ENCODE results near the gene HS2ST1.

HS2ST1 gene

DNA sequence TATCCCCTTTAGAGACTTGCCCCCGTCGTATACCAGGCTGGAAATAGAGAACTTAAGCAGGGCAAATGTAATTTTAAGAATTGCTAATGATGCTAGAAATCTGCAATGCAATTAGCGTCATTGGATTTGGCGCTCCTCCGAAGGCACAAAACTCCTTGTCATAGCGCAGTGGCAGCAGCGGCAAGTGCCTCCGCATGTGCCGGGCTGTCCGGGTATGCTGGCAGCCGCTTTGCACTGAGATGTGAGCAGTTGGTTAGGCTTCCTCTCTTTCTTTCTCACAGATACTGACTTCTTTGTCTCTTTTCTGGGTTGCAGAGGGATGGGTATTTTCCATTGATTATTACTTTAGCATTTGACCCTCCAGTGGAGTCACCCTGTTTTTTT is 220.9 kb downstream of the HS2ST1 start:
- H3K27ac ChIP-seq (ENCODE audit: low read depth, low read length), result no peak overlapping the region
- H3K4me1 ChIP-seq (ENCODE audit: control insufficient read depth, insufficient read depth, low read length), result peaks cover 22% of the 10 kb centered on the region
- H3K36me3 ChIP-seq (ENCODE audit: control insufficient read depth, insufficient read depth, low read length), result no peaks in the 10 kb centered on the region
- H3K9ac ChIP-seq (ENCODE audit: low read length), result no peak overlapping the region
- H3K4me3 ChIP-seq (ENCODE audit: low read depth, low read length), result no peak overlapping the region
- H3K9me3 ChIP-seq (ENCODE audit: control insufficient read depth, insufficient read depth, low read depth, low read length), result no peaks in the 10 kb centered on the region
- H3K27me3 ChIP-seq (ENCODE audit: control insufficient read depth, insufficient read depth, low read length), result peaks cover 20% of the 10 kb centered on the region

DNA sequence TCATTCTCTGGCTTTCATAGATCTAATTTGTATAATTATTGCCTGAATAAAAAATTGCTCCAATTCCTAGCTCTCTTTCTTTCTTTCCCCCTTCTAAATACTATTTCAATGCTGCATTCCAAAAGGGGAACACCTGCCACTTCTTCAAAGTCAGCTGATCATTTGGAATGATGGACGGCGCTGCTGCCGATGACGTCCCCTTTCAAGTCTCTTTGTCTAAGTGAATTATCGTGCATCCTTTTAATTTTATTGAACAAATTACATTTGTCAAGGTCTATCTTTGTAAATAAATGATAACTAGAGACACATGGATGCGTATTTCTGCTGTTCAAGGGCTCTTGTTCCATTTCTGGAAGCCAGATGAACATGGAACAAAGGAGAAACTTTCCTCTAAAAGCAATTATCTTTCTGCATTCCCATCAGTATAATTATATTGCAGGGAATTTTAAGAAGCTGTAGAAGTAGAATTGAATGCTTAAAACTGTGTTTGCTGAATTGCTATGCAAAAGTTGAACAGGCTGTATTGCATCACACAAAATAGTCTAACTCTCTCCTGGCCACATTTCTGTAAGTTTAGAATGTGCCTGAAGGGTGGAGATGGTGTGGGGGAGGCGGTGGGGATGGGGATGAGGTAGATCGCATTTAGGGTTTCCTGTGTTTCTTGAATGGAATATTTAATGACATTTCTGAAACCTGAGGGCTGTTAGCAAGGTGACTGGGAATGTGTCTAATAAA is 222.3 kb downstream of the HS2ST1 start:
- H3K4me3 ChIP-seq (ENCODE audit: low read depth, low read length), result no peak overlapping the region
- no peaks in the 10 kb centered on the region for H3K36me3 ChIP-seq (ENCODE audit: control insufficient read depth, insufficient read depth, low read length)
- no peak overlapping the region for H3K27ac ChIP-seq (ENCODE audit: low read depth, low read length)
- no peak overlapping the region for H3K9ac ChIP-seq (ENCODE audit: low read length)
- no peaks in the 10 kb centered on the region for H3K9me3 ChIP-seq (ENCODE audit: control insufficient read depth, insufficient read depth, low read depth, low read length)
- H3K4me1 ChIP-seq (ENCODE audit: control insufficient read depth, insufficient read depth, low read length), result peaks cover 22% of the 10 kb centered on the region
- H3K27me3 ChIP-seq (ENCODE audit: control insufficient read depth, insufficient read depth, low read length), result peaks cover 20% of the 10 kb centered on the region

DNA sequence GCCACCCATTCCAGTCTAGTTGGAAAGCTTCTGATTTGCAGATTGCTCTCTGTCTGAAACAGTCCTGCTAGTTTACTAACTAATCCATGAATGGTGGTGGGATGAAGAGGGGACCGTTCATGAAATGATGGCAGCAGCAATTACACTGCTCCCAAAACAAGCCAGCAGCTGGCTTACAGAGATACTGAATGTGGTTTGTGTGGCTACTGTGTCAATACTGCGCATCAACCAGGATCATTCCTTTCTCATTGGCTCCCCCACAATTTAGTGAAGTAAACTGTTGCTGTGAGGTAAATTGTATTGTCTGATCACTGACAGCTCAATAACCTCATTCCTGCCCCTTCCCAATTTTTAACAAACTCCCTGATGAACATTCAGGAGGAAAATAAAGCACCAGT is 222.9 kb downstream of the HS2ST1 start:
- H3K9ac ChIP-seq (ENCODE audit: low read length), result no peak overlapping the region

DNA sequence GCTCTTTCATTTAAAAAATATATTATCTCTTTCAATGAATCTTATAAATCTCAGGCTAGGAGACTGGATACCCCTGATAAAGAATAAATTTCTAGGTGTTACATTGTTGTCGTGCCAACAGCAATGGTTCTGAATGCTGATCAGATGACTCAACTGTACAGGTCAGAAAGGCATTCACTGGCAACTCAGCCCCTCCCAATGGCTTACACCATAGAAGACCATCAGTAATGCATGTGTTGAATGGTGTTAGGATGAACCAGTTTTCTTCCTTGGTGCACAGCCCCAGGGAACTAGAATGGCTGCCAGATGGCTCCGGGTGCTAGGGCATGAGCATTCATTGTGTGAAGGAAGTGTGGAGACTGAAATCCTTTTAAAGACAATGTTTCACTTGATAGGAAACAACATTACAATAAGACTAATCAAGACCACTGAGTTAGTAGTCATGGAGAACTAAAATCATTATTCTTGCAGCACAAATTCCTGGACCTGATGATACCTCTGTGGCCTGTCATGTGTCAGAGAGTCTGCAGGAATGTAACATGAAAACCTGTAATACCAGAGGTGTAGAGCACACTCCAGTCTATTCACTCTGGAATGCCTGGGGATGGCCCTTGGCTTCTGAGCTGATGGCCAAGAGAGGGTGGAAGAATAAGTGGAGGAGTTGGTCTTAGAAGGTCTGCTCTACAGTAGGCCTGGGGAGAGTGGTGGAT is 226.6 kb downstream of the HS2ST1 start:
- no peak overlapping the region for H3K27ac ChIP-seq (ENCODE audit: low read depth, low read length)
- no peaks in the 10 kb centered on the region; the same call in 1 of the 2 replicates for H3K9me3 ChIP-seq (ENCODE audit: control insufficient read depth, insufficient read depth, low read depth, low read length)
- peaks cover 4% of the 10 kb centered on the region; the same call in 1 of the 2 replicates for H3K27me3 ChIP-seq (ENCODE audit: control insufficient read depth, insufficient read depth, low read length)
- H3K4me1 ChIP-seq (ENCODE audit: control insufficient read depth, insufficient read depth, low read length), result no peaks in the 10 kb centered on the region
- H3K4me3 ChIP-seq (ENCODE audit: low read depth, low read length), result no peak overlapping the region
- no peaks in the 10 kb centered on the region for H3K36me3 ChIP-seq (ENCODE audit: control insufficient read depth, insufficient read depth, low read length)
- H3K9ac ChIP-seq (ENCODE audit: low read length), result no peak overlapping the region

More for the DNA sequence above, 222.9 kb downstream of the HS2ST1 start:
- Histone ChIP-seq H3K4me1 (ENCODE audit: control insufficient read depth, insufficient read depth, low read length) (peaks cover 22% of the 10 kb centered on the region), H3K4me3 (ENCODE audit: low read depth, low read length) (no peak overlapping the region), H3K36me3 (ENCODE audit: control insufficient read depth, insufficient read depth, low read length) (no peaks in the 10 kb centered on the region), H3K27ac (ENCODE audit: low read depth, low read length) (no peak overlapping the region), H3K9me3 (ENCODE audit: control insufficient read depth, insufficient read depth, low read depth, low read length) (no peaks in the 10 kb centered on the region), H3K27me3 (ENCODE audit: control insufficient read depth, insufficient read depth, low read length) (peaks cover 16% of the 10 kb centered on the region)

DNA sequence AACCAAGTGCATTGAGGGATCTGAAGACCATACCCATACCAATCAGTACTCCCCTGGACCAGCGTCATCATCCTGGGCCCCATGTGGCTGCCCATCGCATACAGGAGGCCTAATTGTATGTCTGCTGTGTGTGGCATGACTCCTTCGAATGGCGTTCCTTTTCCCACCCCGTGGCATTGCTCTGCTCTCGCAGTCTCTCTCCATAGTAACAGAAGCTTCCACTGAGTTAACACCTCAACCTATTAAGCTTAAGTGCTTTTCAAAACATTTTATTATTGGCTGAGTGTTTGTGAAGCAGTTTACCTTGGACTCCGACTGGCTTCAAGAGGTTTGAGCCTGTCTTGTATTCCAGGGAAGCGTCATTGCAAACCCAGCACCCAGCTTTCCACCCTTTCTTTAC is 227.1 kb downstream of the HS2ST1 start:
- H3K27me3 ChIP-seq (ENCODE audit: control insufficient read depth, insufficient read depth, low read length), result peaks cover 4% of the 10 kb centered on the region; the same call in 1 of the 2 replicates
- no peak overlapping the region for H3K27ac ChIP-seq (ENCODE audit: low read depth, low read length)

DNA sequence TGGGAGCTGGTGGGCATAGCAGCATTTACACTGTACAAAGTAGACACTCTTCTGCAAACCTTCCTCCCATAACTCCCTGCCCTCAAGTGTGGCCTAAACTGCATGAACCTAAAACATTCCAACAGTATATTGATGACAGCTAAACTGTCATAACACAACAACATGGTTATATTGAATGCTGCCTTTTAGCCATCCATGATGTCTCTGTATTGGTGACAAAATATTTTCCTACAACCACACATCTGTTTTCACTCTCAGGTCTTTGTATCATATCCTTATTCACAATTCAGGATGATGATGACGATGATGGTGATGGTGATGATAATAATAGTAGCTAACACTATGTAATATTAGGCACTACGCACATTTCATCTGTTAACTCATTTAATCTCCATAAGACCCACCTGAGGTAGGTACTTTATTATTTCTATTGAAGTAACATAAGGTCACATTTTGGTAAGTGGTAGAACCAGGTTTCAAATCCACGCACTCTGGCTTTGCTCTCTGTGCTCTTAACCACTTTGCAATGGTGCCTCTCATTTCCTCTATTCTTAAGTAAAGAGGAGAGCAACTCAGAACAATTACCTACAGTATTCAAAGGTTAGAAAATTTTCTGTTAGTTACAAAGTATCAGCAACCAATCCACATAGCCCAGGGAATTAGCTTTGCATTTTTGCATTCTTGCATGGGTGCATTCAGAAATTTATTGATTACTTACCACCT is 229.1 kb downstream of the HS2ST1 start:
- H3K4me3 ChIP-seq (ENCODE audit: low read depth, low read length), result no peak overlapping the region
- no peaks in the 10 kb centered on the region for H3K36me3 ChIP-seq (ENCODE audit: control insufficient read depth, insufficient read depth, low read length)
- no peak overlapping the region for H3K27ac ChIP-seq (ENCODE audit: low read depth, low read length)
- peaks cover 3% of the 10 kb centered on the region for H3K4me1 ChIP-seq (ENCODE audit: control insufficient read depth, insufficient read depth, low read length)
- H3K27me3 ChIP-seq (ENCODE audit: control insufficient read depth, insufficient read depth, low read length), result peaks cover 13% of the 10 kb centered on the region
- H3K9ac ChIP-seq (ENCODE audit: low read length), result no peak overlapping the region
- H3K9me3 ChIP-seq (ENCODE audit: control insufficient read depth, insufficient read depth, low read depth, low read length), result no peaks in the 10 kb centered on the region; the same call in 1 of the 2 replicates

More for the DNA sequence above, 227.1 kb downstream of the HS2ST1 start:
- H3K9ac ChIP-seq (ENCODE audit: low read length), result no peak overlapping the region
- no peaks in the 10 kb centered on the region for H3K36me3 ChIP-seq (ENCODE audit: control insufficient read depth, insufficient read depth, low read length)
- H3K4me3 ChIP-seq (ENCODE audit: low read depth, low read length), result no peak overlapping the region
- H3K4me1 ChIP-seq (ENCODE audit: control insufficient read depth, insufficient read depth, low read length), result no peaks in the 10 kb centered on the region
- H3K9me3 ChIP-seq (ENCODE audit: control insufficient read depth, insufficient read depth, low read depth, low read length), result no peaks in the 10 kb centered on the region; the same call in 1 of the 2 replicates

DNA sequence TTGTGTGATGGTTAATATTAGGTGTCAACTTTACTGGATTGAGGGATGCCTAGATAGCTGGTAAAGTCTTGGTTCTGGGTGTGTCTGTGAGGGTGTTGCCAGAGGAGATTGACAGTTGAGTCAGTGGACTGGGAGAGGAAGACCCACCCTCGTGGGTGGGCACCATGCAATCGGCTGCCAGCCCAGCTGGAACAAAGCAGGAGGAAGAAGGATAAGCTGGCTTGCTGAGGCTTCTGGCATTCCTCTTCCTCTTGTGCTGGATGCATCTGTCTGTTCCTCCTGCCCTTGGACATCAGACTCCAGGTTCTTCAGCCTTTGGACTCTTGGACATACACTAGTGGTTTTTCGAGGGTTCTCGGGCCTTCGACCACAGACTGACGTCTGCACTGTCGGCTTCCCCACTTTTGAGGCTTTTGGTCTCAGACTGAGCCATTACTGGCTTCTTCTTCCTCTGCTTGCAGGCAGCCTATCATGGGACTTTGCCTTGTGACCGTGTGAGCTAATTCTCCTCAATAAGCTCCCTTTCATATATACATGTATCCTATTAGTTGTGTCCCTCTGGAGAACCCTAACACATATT is 230.0 kb downstream of the HS2ST1 start:
- Histone ChIP-seq H3K27me3 (ENCODE audit: control insufficient read depth, insufficient read depth, low read length) (peaks cover 18% of the 10 kb centered on the region), H3K27ac (ENCODE audit: low read depth, low read length) (no peak overlapping the region), H3K9ac (ENCODE audit: low read length) (no peak overlapping the region), H3K9me3 (ENCODE audit: control insufficient read depth, insufficient read depth, low read depth, low read length) (no peaks in the 10 kb centered on the region; the same call in 1 of the 2 replicates), H3K4me1 (ENCODE audit: control insufficient read depth, insufficient read depth, low read length) (peaks cover 12% of the 10 kb centered on the region), H3K36me3 (ENCODE audit: control insufficient read depth, insufficient read depth, low read length) (no peaks in the 10 kb centered on the region), H3K4me3 (ENCODE audit: low read depth, low read length) (no peak overlapping the region)

DNA sequence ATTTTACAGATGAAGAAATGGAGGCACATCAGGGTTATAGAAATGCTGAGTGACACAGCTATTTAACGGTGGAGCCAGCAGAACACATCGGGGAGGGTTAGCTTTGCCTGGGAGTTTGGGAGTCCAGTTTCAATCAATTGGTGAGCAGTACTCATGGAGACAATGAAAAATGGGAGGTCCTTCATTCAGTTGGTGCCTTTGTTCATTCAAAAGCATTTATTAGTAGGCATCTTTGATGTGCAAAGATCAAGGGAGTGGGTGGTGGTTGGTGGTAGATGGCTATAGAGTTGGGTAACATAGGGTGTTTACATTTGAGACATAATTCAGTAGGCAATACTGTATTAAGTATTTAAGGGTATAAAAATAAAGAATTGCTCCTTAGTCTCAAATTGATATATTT is 230.5 kb downstream of the HS2ST1 start:
- no peaks in the 10 kb centered on the region; the same call in 1 of the 2 replicates for H3K9me3 ChIP-seq (ENCODE audit: control insufficient read depth, insufficient read depth, low read depth, low read length)
- no peak overlapping the region for H3K9ac ChIP-seq (ENCODE audit: low read length)
- H3K4me1 ChIP-seq (ENCODE audit: control insufficient read depth, insufficient read depth, low read length), result peaks cover 17% of the 10 kb centered on the region
- peaks cover 18% of the 10 kb centered on the region for H3K27me3 ChIP-seq (ENCODE audit: control insufficient read depth, insufficient read depth, low read length)
- H3K27ac ChIP-seq (ENCODE audit: low read depth, low read length), result no peak overlapping the region
- H3K36me3 ChIP-seq (ENCODE audit: control insufficient read depth, insufficient read depth, low read length), result no peaks in the 10 kb centered on the region
- H3K4me3 ChIP-seq (ENCODE audit: low read depth, low read length), result no peak overlapping the region

DNA sequence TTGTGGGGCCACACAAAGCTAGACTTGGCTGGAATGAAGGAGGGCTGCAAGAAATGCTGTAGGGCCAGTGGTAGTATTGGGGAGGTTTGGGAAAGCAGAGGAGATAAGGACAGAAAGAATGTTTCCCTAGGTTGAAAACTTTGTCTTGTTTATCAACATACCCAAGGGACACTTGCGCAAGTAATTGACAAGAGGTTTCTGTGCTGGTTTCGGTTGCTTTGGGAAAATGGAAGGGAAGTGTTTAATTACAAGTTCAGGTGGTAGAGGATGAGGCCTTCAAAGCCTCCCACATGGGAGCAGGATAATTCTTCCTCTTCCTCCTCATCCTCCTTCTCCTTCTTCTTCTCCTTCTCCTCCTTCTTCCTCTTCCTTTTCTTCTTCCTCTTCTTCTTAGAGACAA is 232.1 kb downstream of the HS2ST1 start:
- Histone ChIP-seq H3K4me1 (ENCODE audit: control insufficient read depth, insufficient read depth, low read length) (peaks cover 32% of the 10 kb centered on the region), H3K36me3 (ENCODE audit: control insufficient read depth, insufficient read depth, low read length) (no peaks in the 10 kb centered on the region), H3K9me3 (ENCODE audit: control insufficient read depth, insufficient read depth, low read depth, low read length) (no peaks in the 10 kb centered on the region; the same call in 1 of the 2 replicates), H3K27me3 (ENCODE audit: control insufficient read depth, insufficient read depth, low read length) (peaks cover 20% of the 10 kb centered on the region), H3K9ac (ENCODE audit: low read length) (no peak overlapping the region), H3K27ac (ENCODE audit: low read depth, low read length) (no peak overlapping the region), H3K4me3 (ENCODE audit: low read depth, low read length) (no peak overlapping the region)

DNA sequence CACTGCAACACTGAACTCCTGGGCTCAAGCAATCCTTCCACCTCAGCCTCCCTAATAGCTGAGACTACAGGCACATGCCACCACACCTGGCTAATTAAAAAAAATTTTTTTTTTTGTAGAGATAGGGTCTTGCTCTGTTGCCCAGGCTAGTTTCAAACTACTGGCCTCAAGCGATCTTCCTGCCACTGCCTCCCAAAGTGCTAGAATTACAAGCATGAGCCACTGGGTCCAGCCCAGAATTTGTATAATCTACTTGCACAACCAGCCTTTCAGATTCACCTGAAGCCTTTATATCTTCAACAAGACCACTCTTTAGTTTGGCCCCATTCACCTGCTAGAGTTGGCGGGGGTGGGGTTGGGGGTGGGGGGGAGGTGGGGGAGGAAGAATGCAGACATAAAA is 232.6 kb downstream of the HS2ST1 start:
- Histone ChIP-seq H3K27me3 (ENCODE audit: control insufficient read depth, insufficient read depth, low read length) (peaks cover 20% of the 10 kb centered on the region), H3K4me3 (ENCODE audit: low read depth, low read length) (no peak overlapping the region), H3K9ac (ENCODE audit: low read length) (no peak overlapping the region), H3K36me3 (ENCODE audit: control insufficient read depth, insufficient read depth, low read length) (no peaks in the 10 kb centered on the region), H3K4me1 (ENCODE audit: control insufficient read depth, insufficient read depth, low read length) (peaks cover 34% of the 10 kb centered on the region), H3K9me3 (ENCODE audit: control insufficient read depth, insufficient read depth, low read depth, low read length) (no peaks in the 10 kb centered on the region; the same call in 1 of the 2 replicates), H3K27ac (ENCODE audit: low read depth, low read length) (no peak overlapping the region)

Data from HUES6 (cell line).